ENCODE results near the gene MUS81. TPM values are rescaled to one million over a fixed set of nuclear protein-coding genes. Genes with fewer than 3 reads are reported as not detected.

Gene MUS81
- total and polyA plus RNA-seq, 10 of the 15 experiments (the other 5 are each of a cell fraction or from before 2014, with no cell fraction given): 11.8 to 76.1 (median 48.4) TPM

- TF ChIP-seq POLR2AphosphoS2 (IDR thresholded peaks at IDR 0.05; ENCODE audit: low read depth, low read length): peak; percentile 54; the same call in 1 of the 2 replicates
- no peak for TF ChIP-seq SREBF1 (IDR thresholded peaks at IDR 0.05; ENCODE audit: low read length)
- peak; percentile 68 for TF ChIP-seq SKIL (IDR thresholded peaks at IDR 0.05; ENCODE audit: low read depth, poor library complexity, severe bottlenecking)
- peak; percentile 79 for TF ChIP-seq CREB1 (IDR thresholded peaks at IDR 0.05; ENCODE audit: low read depth)
- TF ChIP-seq HDAC2 (IDR thresholded peaks at IDR 0.05): no peak
- peak; percentile 85 for TF ChIP-seq ZNF217 (IDR thresholded peaks at IDR 0.05)
- peak; percentile 81 for TF ChIP-seq USF2 (IDR thresholded peaks at IDR 0.05; ENCODE audit: borderline replicate concordance, low read depth, low read length)
- no peak for TF ChIP-seq ZSCAN29 (IDR thresholded peaks at IDR 0.05)
- no peak for TF ChIP-seq ZNF274 (IDR thresholded peaks at IDR 0.05; ENCODE audit: insufficient read depth, insufficient read length)
- TF ChIP-seq TARDBP (IDR thresholded peaks at IDR 0.05; ENCODE audit: borderline replicate concordance): 0 out of 2 replicates have a peak, but pooled peaks have one; percentile 33
These were observed 13.3 kb downstream of the MUS81 start (continued) for GRCh38 chr11:65873318-65874156.
